ENCODE results near the gene LTO1. TPM values are rescaled to one million over a fixed set of nuclear protein-coding genes. Genes with fewer than 3 reads are reported as not detected.

LTO1 gene
- total RNA-seq, 1 experiment from 2014 or later: 36.7 TPM

- no TSS peak for BruUV-seq (replicated peaks)
- Mint-ChIP-seq H3K27me3 (ENCODE audit: unreplicated experiment) (peaks cover 36% of the 10 kb centered on the region), H3K4me1 (ENCODE audit: low read depth, unreplicated experiment) (no peaks in the 10 kb centered on the region), H3K4me3 (ENCODE audit: low read depth, unreplicated experiment) (no peak overlapping the region), H3K27ac (ENCODE audit: unreplicated experiment) (no peak overlapping the region), H3K36me3 (ENCODE audit: insufficient read depth, unreplicated experiment) (no peaks in the 10 kb centered on the region), H3K9me3 (ENCODE audit: low read depth, unreplicated experiment) (no peaks in the 10 kb centered on the region)
- TF ChIP-seq CTCF (IDR thresholded peaks at IDR 0.05; ENCODE audit: unreplicated experiment): no peak
- intact Hi-C loops (cut with micrococcal nuclease; ENCODE audit: unreplicated experiment): no loop called here
- no peak for DNase-seq
- CTCF ChIA-PET: interaction anchor here (0.6 kb wide), 2 partner anchors 20 to 232 kb away, joined by 3 read pairs; no protein-coding TSS in a partner anchor
Observed at GRCh38 chr11:69620683-69621290, 54.4 kb downstream of the LTO1 start.

GRCh38 chr11:69618237-69618636, 56.9 kb downstream of the LTO1 start:
- Mint-ChIP-seq H3K9me3 (ENCODE audit: low read depth, unreplicated experiment) (no peaks in the 10 kb centered on the region), H3K4me3 (ENCODE audit: low read depth, unreplicated experiment) (no peak overlapping the region), H3K36me3 (ENCODE audit: insufficient read depth, unreplicated experiment) (no peaks in the 10 kb centered on the region), H3K4me1 (ENCODE audit: low read depth, unreplicated experiment) (no peaks in the 10 kb centered on the region), H3K27me3 (ENCODE audit: unreplicated experiment) (peaks cover 29% of the 10 kb centered on the region), H3K27ac (ENCODE audit: unreplicated experiment) (no peak overlapping the region)
- TF ChIP-seq CTCF (IDR thresholded peaks at IDR 0.05; ENCODE audit: unreplicated experiment): no peak
- DNase-seq: no peak
- BruUV-seq (replicated peaks): no TSS peak
- intact Hi-C loops (cut with micrococcal nuclease; ENCODE audit: unreplicated experiment): no loop called here
- CTCF ChIA-PET: interaction anchor here (0.6 kb wide), 1 partner anchor 11 kb away, joined by 3 read pairs; no protein-coding TSS in a partner anchor

GRCh38 chr11:69617682-69618081, 57.5 kb downstream of the LTO1 start:
- no peaks in the 10 kb centered on the region for H3K9me3 Mint-ChIP-seq (ENCODE audit: low read depth, unreplicated experiment)
- TF ChIP-seq CTCF (IDR thresholded peaks at IDR 0.05; ENCODE audit: unreplicated experiment): no peak
- H3K27me3 Mint-ChIP-seq (ENCODE audit: unreplicated experiment): peaks cover 29% of the 10 kb centered on the region
- DNase-seq: no peak
- no TSS peak for BruUV-seq (replicated peaks)
- H3K36me3 Mint-ChIP-seq (ENCODE audit: insufficient read depth, unreplicated experiment): no peaks in the 10 kb centered on the region
- no peaks in the 10 kb centered on the region for H3K4me1 Mint-ChIP-seq (ENCODE audit: low read depth, unreplicated experiment)
- CTCF ChIA-PET: no interaction called here
- intact Hi-C loops (cut with micrococcal nuclease; ENCODE audit: unreplicated experiment): no loop called here
- no peak overlapping the region for H3K4me3 Mint-ChIP-seq (ENCODE audit: low read depth, unreplicated experiment)
- no peak overlapping the region for H3K27ac Mint-ChIP-seq (ENCODE audit: unreplicated experiment)

- DNase-seq: no peak
- H3K36me3 Mint-ChIP-seq (ENCODE audit: insufficient read depth, unreplicated experiment): no peaks in the 10 kb centered on the region
- CTCF ChIA-PET: no interaction called here
- H3K4me1 Mint-ChIP-seq (ENCODE audit: low read depth, unreplicated experiment): no peaks in the 10 kb centered on the region
- BruUV-seq (replicated peaks): no TSS peak
- no peak overlapping the region for H3K4me3 Mint-ChIP-seq (ENCODE audit: low read depth, unreplicated experiment)
- peaks cover 29% of the 10 kb centered on the region for H3K27me3 Mint-ChIP-seq (ENCODE audit: unreplicated experiment)
- no peak for TF ChIP-seq CTCF (IDR thresholded peaks at IDR 0.05; ENCODE audit: unreplicated experiment)
- no peaks in the 10 kb centered on the region for H3K9me3 Mint-ChIP-seq (ENCODE audit: low read depth, unreplicated experiment)
- H3K27ac Mint-ChIP-seq (ENCODE audit: unreplicated experiment): no peak overlapping the region
- intact Hi-C loops (cut with micrococcal nuclease; ENCODE audit: unreplicated experiment): no loop called here
Observed at GRCh38 chr11:69617220-69617619, 57.9 kb downstream of the LTO1 start.

Other genes with a start within 250 kb of the LTO1 start
- gene LINC01488, start 193.7 kb downstream of the LTO1 start, total RNA-seq (2022): not detected in 2 replicates
- gene CCND1, start 34.2 kb downstream of the LTO1 start, total RNA-seq (2022): 392 and 433 TPM in 2 replicates
- 0.73 and 1.4 TPM in 2 replicates for gene FGF19, start 28.7 kb upstream of the LTO1 start, total RNA-seq (2022)
- not detected in 2 replicates for gene FGF4, start 100.0 kb upstream of the LTO1 start, total RNA-seq (2022)
- gene FGF3, start 144.1 kb upstream of the LTO1 start, total RNA-seq (2022): not detected in 2 replicates